Erythroblast (primary cell): ENCODE data around the gene SLC6A9.

Experiments
- DNase-seq, 2 experiments: peaks; one replicate each; lab custom pipeline; 2025; lab: John Stamatoyannopoulos, UW
- GATA1 ChIP-seq: IDR thresholded peaks from 2 replicates; pipeline ENCODE4 v1.6.1; 2011; ENCODE audit warnings: low read depth, mild to moderate bottlenecking, control low read depth, low read length, moderate library complexity
- POLR2A ChIP-seq: IDR thresholded peaks from 2 replicates; pipeline ENCODE4 v1.6.1; 2011; ENCODE audit warnings: mild to moderate bottlenecking, low read length

The SLC6A9 gene

GRCh38 chr1:44031252-44032169 is at the start of gene SLC6A9:
Gene SLC6A9, minus strand, starts transcription at chr1:44031462. Its CDS starts 7,185 bp downstream, at chr1:44024277.
- peak; percentile 89 to 93 for DNase-seq
- TF ChIP-seq GATA1 (no peak), POLR2A (peak; percentile 74)

- DNase-seq = no peak
- TF ChIP-seq GATA1 (no peak), POLR2A (no peak)
Measured at GRCh38 chr1:44079566-44079965, 48.3 kb upstream of the SLC6A9 start.

GRCh38 chr1:44078104-44078503 is 46.8 kb upstream of the SLC6A9 start:
- TF ChIP-seq POLR2A (no peak), GATA1 (no peak)
- DNase-seq = no peak

GRCh38 chr1:44077421-44077820 is 46.2 kb upstream of the SLC6A9 start:
- DNase-seq = no peak
- TF ChIP-seq POLR2A (no peak), GATA1 (no peak)

- TF ChIP-seq POLR2A (no peak), GATA1 (no peak)
- no peak for DNase-seq
Measured at GRCh38 chr1:44076066-44076465, 44.8 kb upstream of the SLC6A9 start.

- TF ChIP-seq GATA1 (no peak), POLR2A (no peak)
- no peak for DNase-seq
Measured at GRCh38 chr1:44074415-44074814, 43.2 kb upstream of the SLC6A9 start.

- TF ChIP-seq GATA1 (no peak), POLR2A (no peak)
- no peak for DNase-seq
Measured at GRCh38 chr1:44073528-44073927, 42.3 kb upstream of the SLC6A9 start.

- no peak for TF ChIP-seq GATA1
- no peak for DNase-seq
Measured at GRCh38 chr1:44072821-44073220, 41.6 kb upstream of the SLC6A9 start.

GRCh38 chr1:44072204-44072603 is 40.9 kb upstream of the SLC6A9 start:
- DNase-seq = no peak
- TF ChIP-seq POLR2A = no peak

GRCh38 chr1:44071461-44071860 is 40.2 kb upstream of the SLC6A9 start:
- DNase-seq = no peak
- TF ChIP-seq GATA1 (no peak), POLR2A (no peak)

- TF ChIP-seq POLR2A (no peak), GATA1 (no peak)
- no peak for DNase-seq
Measured at GRCh38 chr1:44068442-44068921, 37.2 kb upstream of the SLC6A9 start.

GRCh38 chr1:44067266-44068250 is 36.3 kb upstream of the SLC6A9 start:
- TF ChIP-seq POLR2A (no peak), GATA1 (no peak)
- no peak for DNase-seq

- no peak for TF ChIP-seq POLR2A
- TF ChIP-seq GATA1 = no peak
- DNase-seq = no peak
Measured at GRCh38 chr1:44062656-44063179, 31.5 kb upstream of the SLC6A9 start.

GRCh38 chr1:44061857-44062256 is 30.6 kb upstream of the SLC6A9 start:
- TF ChIP-seq POLR2A = no peak
- no peak for DNase-seq
